Measurements from ENCODE around the gene GLIS1.

GLIS1 gene

DNA sequence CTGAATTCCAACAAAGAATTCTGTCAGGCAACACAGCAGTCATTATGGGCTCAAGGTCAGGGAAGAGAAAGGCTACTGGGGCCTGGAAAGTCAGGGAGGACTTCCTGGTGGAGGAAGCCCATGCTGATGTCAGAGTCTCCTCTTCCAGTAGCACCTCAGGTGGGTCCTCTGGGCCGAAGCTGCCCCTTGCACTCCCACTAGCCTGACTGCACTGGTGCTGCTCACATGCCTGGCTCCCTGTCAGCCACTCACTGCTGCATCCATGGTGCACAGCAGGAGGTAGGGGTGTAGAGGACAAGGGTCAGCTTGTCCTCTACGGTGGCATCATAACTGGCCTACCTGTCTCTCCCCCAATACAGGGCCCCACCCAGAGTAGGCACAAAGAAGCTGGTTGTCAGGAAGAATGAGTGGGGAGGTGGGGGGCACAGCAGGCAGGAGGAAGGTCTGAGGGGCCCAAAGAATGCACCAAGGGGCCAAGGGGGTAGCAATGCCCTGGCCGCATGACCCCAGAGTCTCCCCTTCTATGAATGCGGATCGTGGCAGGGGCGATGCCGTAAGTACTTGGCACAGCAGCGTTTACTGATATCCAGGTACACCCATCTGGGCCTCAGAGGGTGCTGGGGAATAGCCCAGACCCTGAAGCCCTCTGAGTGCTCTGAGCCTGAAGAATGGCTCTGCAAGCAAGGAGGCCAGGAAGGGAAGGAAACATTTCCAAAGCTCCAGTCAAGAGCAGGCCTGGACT lies 80.3 kb downstream of the GLIS1 start:
- TF ChIP-seq, protein P1, sequence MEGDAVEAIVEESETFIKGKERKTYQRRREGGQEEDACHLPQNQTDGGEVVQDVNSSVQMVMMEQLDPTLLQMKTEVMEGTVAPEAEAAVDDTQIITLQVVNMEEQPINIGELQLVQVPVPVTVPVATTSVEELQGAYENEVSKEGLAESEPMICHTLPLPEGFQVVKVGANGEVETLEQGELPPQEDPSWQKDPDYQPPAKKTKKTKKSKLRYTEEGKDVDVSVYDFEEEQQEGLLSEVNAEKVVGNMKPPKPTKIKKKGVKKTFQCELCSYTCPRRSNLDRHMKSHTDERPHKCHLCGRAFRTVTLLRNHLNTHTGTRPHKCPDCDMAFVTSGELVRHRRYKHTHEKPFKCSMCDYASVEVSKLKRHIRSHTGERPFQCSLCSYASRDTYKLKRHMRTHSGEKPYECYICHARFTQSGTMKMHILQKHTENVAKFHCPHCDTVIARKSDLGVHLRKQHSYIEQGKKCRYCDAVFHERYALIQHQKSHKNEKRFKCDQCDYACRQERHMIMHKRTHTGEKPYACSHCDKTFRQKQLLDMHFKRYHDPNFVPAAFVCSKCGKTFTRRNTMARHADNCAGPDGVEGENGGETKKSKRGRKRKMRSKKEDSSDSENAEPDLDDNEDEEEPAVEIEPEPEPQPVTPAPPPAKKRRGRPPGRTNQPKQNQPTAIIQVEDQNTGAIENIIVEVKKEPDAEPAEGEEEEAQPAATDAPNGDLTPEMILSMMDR (IDR thresholded peaks at IDR 0.05; ENCODE audit: low read depth, low read length, missing control alignments), result no peak
- in situ Hi-C loops (cut with HindIII; ENCODE audit: low pct_ligation_motif_present, low sequenced_read_pairs), result no loop called here
- H3K4me3 ChIP-seq (ENCODE audit: low read depth, low read length), result no peak overlapping the region
- H3K36me3 ChIP-seq (replicated peaks), result no peaks in the 10 kb centered on the region
- no peak overlapping the region for H3K27ac ChIP-seq
- no peaks in the 10 kb centered on the region for H3K27me3 ChIP-seq (replicated peaks)
- no peak for DNase-seq

DNA sequence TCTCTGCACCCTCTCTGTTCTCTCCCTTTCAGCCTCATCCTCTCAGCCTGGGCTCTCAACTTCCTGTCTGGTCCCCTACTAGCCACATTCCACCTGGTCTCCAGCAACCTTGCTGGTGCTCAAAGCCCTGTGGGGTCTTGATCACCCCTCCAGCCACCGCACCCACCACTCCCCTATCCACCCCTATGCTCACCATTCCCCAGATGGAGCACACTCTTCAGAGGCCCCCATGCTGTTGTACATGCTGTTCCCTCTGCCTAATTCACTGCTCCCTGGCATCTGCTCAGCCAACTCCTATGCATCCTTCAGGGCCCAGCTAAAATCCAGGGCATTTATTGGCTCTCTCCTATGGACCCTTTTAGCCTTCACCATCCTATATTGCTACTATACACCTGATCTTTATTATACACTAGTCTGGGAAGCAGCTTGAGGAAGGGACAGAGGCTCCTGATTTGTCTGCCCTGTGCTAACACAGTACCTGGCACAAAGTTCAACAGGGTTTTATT lies 81.0 kb downstream of the GLIS1 start:
- TF ChIP-seq, protein P1 (IDR thresholded peaks at IDR 0.05; ENCODE audit: low read depth, low read length, missing control alignments), result no peak
- Histone ChIP-seq H3K27me3 (replicated peaks) (no peaks in the 10 kb centered on the region), H3K4me3 (ENCODE audit: low read depth, low read length) (no peak overlapping the region), H3K36me3 (replicated peaks) (no peaks in the 10 kb centered on the region), H3K27ac (no peak overlapping the region)
- DNase-seq, result no peak
- in situ Hi-C loops (cut with HindIII; ENCODE audit: low pct_ligation_motif_present, low sequenced_read_pairs), result no loop called here

DNA sequence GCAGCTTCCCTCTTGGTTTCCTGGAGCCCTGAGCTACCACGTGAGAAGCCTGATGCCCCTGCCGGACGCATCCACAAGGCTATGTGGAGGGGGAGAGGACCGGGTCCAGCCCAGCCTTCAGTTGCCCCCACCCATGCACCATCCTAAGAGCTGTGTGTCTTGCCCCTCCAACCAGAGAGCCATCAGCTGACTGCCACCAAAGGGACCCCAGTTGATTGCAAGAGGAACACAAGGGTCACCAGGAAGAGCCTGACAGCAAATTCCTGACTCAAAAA lies 81.5 kb downstream of the GLIS1 start:
- TF ChIP-seq, protein P1 (IDR thresholded peaks at IDR 0.05; ENCODE audit: low read depth, low read length, missing control alignments), result no peak
- DNase-seq, result no peak
- in situ Hi-C loops (cut with HindIII; ENCODE audit: low pct_ligation_motif_present, low sequenced_read_pairs), result no loop called here
- no peak overlapping the region for H3K4me3 ChIP-seq (ENCODE audit: low read depth, low read length)
- no peaks in the 10 kb centered on the region for H3K27me3 ChIP-seq (replicated peaks)
- H3K36me3 ChIP-seq (replicated peaks), result no peaks in the 10 kb centered on the region
- H3K27ac ChIP-seq, result no peak overlapping the region

DNA sequence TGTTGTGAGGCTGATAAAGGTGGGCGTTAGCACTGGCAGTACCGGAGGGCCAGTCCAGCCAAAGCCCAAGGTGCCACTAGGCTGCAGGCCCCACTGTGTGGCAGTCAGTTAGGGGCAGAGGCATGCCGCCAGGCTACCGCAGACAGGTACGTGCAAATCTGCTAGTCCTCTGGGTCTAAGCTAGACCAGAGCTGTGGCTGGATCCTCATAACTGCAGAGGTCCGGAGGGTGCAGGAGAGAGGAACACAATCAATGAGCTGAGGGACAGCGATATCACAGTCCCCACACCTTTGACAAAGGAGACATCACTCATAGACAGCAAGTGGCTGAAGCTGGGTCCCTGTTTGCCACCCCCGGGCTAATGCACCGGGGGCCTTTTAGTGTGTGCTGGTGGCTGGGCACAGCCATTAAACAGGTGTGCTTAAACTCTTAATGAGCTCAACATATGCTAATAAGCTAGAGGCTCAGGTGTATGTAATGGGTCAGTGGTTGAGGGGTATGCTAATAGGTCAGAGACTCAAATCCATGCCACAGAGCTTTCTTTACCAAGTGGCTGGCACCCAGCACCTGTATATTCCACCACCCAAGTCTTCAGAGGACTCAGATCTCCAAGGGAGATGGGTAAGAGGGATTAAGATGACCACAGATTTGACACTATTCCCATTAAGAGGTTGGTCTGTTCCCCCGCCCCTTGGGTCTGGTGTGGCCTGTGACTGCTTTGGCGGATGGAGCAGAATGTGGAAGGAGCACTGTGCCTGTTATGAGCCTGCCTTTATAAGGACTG lies 82.0 kb downstream of the GLIS1 start:
- Histone ChIP-seq H3K27me3 (replicated peaks) (no peaks in the 10 kb centered on the region), H3K4me3 (ENCODE audit: low read depth, low read length) (no peak overlapping the region), H3K36me3 (replicated peaks) (no peaks in the 10 kb centered on the region), H3K27ac (peak overlapping the region; percentile 18)
- TF ChIP-seq, protein P1 (IDR thresholded peaks at IDR 0.05; ENCODE audit: low read depth, low read length, missing control alignments), result no peak
- DNase-seq, result no peak
- in situ Hi-C loops (cut with HindIII; ENCODE audit: low pct_ligation_motif_present, low sequenced_read_pairs), result no loop called here

DNA sequence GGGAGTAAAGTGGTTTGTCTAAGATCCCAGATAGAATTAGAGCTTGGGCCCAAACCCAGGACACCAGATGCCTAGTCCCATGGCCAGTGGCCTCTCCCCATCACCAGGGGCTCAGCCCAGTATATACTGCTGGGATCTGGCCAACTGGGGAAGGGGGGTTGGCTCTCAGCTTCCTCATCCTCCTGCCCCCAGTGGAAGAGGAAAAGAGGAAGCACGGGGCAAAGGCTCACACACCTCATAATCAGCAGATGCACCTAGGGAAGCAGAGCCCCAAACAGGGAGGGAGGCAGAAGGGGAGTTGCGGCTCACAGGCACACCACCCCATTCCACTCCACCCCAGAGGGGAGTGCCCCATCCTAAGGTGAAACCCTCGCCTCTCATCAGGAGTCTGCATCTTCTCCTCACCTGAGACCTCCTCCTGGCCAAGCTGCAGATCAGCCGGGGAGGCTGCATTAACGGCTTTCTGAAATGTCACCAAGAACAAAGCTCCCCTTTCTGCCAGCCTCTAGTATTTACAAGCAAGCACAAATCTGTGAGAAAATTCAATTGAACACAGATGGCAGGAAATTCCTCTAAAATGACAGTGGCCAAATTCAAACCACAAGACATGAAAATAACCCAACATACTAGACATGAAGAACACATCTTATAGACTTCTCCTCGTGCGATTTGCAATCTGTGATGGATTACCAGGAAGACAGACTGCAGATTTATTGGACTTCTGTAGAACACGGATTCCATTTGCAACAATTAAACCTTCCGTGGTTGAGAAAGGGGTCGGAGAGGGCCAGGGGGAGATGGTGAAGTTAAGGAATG lies 82.8 kb downstream of the GLIS1 start:
- TF ChIP-seq, protein P1 (IDR thresholded peaks at IDR 0.05; ENCODE audit: low read depth, low read length, missing control alignments), result no peak
- Histone ChIP-seq H3K36me3 (replicated peaks) (no peaks in the 10 kb centered on the region), H3K27me3 (replicated peaks) (no peaks in the 10 kb centered on the region), H3K27ac (peak overlapping the region; percentile 45), H3K4me3 (ENCODE audit: low read depth, low read length) (no peak overlapping the region)
- peak; percentile 62 for DNase-seq
- in situ Hi-C loops (cut with HindIII; ENCODE audit: low pct_ligation_motif_present, low sequenced_read_pairs), result no loop called here
